EH (cell line): ENCODE results near the gene RIMKLA.

Experiments used
- DNase-seq: peaks from one replicate; pipeline ENCODE4 v3.0.0-alpha.2; 2015; ENCODE audit warnings: low read depth

Gene RIMKLA

DNA sequence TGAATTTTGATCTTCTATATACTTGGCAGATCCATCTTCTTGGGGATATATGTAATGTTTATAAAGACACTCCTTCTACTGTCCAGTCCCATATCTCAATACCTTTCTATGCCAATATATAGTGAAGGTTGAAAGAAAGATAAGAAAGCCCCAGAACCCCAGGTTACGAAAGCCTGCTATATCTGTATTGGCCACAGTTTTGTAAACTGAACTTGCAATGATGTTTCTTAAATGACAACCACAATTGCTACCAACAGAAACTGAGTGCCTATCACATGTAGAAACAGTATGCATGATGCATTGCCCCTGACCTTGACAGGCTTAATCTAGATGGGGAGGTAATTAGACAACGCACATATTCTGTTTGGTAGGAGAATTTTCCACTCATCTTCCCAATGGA lies 7.8 kb upstream of the RIMKLA start:
- no peak for DNase-seq

DNA sequence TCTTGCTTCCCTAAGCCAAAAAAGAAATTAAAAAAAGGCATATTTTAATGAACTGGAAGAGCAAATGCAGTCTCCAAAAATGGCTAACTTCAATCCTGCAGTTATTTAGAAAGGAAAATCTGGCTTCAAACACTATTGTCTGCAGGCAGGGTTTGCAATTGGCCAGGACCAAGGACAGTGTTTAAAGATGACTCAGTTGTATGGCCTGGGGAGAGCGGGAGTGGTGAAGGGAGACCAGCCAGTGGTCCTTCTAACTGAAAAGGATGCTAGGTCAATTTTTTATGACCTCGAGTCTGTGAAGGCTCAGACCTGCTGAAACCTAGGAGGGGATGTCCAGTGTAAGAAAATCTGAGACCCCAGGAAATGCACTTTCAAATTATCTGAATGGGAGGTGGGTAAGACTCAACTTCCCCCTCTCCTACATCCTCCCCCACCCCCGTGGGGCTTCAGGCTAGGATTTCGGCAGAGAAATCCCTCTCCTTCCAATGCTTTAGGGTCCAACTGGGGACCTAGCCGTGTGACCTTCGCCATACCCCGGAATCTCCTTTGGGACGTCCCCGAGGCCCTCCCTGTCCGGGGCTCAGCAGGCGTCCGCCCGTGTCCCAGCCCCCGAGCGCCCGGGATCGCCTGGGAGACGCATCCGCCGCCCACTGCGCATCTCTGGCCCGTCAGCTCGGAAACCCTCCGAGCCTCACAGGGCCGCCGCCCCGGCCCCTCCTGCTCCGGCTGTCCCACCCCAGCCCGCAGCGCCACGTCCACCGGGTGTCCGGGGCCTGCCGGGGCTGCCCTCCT lies 602 bp upstream of the RIMKLA start:
- DNase-seq: peak; percentile 50

DNA sequence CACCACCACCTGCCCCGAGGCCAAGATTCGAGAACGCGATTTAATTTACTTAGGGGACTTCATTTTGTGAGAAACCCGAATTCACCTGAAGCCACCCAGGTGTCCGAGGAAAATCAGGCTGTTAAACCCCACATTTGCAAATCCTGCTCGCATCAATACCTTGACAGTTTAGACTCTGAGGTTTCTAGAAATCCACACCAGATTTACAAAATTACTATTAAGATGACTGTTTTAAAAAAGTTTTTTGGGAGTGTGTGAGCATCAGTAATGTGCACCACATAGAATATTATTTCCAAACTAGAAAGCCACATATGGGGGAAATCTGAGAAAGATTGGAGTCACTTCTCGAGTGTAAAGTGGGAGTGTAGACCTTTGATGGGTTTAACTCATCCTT lies 685 bp downstream of the RIMKLA start:
- no peak for DNase-seq

DNA sequence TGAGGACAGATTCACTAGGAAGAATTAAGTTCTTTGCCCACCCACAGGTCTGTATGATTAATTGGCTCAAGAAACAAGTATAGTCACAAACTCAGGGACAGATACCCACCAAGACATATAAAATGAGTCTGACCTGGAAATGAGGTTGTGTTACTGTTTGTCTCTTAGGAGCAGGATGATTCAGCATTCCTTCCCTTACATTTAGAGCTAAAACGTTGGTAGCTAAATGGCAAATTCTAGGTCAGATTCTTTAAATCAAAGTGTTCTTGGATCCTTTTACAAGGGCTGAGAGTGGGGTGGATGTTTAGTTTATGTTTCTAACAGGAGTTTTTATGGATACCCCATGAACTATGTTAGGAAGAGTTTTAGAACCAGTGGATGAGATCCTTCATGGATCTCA lies 4.7 kb downstream of the RIMKLA start:
- DNase-seq: peak; percentile 18

GRCh38 chr1:42386051-42386450 lies 5.5 kb downstream of the RIMKLA start:
- no peak for DNase-seq

DNA sequence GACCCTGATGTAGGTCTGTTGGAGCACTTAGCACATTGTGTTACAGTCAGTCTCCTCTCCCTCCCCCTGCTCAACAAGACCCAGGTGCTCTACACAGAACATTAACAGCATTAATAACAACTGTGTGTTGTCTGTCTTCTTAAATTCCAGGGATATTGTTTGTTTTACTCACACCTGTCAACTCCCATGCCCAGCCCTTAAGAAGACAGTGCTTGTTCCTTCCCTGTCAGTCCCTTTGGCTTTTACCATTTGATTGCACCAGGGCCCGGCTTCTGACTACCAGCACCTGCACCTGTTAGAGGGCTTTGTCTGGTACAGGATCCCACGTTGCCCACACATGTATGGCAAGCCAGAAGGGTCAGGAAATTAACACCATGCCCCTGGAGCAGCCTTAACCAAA lies 11.7 kb downstream of the RIMKLA start:
- DNase-seq: no peak

DNA sequence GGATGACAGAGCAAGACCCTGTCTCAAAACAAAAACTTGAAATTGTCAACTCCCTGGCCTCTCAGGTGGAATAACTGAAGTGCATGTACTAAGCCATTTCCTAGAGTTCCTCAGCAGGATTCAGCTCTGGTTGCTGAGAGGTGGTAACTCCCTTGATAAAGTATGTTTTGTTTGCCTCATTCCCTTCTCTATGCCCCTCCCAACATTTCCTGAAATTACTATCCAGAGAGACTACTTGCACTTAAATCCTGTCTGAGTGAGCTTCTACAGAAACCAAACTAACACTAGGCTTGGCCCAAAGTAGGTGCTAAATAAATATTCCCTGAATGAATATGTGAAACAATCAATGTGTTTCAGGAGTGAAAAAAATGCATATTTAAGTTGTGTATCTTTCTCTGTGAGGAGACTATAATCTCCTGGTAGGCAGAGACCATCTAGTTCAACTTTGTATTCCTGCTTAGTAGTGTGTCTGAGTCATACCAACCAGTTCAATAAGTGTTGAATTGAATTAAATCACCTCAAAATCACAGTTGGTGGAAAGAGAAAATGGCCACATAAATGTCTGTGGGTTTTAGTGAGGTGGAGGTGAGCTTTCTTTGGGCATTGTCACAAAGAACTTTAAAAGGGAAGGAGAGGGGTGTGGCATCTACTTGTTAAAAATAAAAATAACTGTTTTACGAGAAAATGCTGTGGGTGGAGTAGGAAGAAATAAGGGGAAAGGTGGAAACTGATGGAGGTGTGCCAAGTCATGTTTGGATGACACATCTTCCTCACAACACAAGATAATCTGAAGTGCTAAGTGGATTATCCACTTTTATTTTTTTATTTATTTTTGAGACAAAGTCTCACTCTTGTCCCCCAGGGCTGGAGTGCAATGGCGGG lies 12.6 kb downstream of the RIMKLA start:
- DNase-seq: no peak

GRCh38 chr1:42399315-42400100 lies 18.9 kb downstream of the RIMKLA start:
- DNase-seq: no peak

DNA sequence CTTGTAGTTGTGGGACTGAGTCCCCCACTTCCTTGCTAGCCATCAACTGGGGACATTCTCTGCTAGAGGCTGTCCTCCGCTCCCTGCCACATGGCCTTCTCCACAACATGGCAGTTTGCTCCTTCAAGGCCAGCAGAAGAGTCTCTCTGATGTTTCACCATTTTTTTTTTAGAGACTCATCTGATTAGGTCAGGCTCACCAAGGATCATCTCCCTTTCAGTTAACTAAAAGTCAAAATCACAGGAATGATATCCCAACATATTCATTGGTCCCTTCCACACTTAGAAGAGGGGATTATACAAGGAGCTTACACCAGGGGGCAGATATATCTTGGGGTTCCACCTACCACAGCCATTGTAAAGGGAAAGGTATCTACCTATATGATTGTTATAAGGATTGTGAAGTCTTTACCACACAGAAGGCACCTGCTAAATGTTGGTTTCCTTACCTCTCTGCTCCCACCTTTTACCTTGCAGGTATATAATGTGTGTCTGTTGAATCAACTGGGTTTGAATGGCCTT lies 23.3 kb downstream of the RIMKLA start:
- no peak for DNase-seq

DNA sequence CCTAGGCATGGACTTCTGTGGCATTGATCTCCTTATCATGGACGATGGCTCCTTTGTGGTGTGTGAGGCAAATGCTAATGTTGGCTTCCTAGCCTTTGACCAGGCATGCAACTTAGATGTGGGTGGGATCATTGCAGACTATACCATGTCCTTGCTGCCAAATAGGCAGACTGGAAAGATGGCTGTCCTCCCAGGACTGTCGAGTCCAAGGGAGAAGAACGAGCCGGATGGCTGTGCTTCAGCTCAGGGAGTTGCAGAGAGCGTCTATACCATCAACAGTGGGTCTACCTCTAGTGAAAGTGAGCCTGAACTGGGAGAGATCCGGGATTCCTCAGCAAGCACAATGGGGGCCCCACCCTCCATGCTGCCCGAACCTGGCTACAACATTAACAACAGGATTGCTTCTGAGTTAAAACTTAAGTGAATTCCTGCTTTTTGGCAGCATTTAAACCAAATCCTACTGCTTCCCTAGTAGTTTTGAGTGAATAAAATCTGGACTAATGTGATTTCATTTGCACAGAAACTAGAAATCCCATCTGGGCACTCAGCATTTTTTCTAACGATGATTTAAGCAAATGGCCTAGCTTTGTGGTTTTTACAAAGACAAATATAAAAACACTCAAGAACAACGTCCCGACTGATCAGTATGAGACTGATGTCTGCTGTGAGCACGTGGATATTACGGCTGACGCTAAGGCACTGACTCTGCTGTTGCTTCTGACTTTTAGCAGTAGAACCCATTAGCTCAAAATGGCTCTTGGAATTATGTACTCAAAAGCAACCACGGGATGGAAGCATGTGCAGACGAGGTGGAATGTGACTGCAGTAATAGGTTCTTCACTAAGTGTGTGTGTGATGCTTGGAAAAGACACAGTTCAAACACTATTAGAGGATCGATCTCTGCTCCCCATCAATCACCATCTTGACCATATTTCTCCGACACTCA lies 34.2 kb downstream of the RIMKLA start:
- DNase-seq: no peak

GRCh38 chr1:42417166-42417565 lies 36.6 kb downstream of the RIMKLA start:
- no peak for DNase-seq

- DNase-seq: no peak
These were observed 37.9 kb downstream of the RIMKLA start for GRCh38 chr1:42418516-42418915.

- no peak for DNase-seq
These were observed 38.7 kb downstream of the RIMKLA start for GRCh38 chr1:42419126-42419821.

DNA sequence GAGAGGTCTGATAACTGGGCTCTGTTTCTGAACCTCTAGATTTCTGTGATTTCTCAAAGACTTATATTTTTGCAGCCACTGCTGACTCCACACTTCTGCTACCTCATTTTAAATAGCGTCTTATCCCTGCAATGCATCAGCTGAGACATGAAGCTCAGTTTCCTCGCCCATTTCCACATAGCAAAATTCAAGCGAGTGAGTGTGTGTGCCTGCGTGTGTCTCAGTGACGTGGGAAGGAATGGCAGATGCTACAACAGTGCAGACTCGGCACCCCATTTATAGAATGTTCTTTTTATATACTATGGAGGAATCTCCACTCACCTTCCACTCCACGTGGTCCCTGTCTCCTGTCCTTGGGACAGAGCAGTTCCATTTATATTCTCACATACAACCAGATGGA lies 39.5 kb downstream of the RIMKLA start:
- DNase-seq: no peak

DNA sequence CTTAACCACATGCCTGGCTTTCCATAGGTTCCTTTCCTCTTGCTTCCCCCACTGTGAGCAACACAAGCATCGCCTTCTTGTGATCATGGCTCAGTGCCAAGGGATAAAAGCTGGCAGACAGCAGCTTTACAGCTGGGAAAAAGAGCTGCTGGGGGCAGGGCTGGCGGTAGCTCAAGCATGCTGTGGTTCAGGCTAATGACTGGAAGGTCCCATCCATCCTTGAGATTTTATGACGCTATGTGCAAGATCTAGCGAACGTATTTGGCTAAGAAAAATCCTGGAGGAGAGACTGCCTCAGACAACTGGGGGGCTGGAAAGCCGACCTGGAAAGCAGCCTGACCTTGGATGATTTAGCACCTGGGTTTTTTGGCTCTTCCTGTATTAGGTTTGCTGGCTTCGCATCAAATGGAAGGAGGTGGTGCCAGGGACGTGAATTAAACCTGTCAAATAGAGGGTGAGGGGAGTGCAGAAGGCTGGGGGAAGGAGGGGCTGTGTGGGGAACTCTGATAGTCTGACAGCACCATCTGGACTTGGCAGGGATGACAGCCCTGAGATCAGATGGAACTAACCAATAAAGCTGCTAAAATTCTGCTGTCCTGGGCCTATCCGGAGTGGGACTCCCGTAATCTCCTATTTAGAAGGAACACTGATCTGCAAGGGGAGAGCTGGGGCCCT lies 40.5 kb downstream of the RIMKLA start:
- peak; percentile 82 for DNase-seq

GRCh38 chr1:42422737-42423136 lies 42.1 kb downstream of the RIMKLA start:
- no peak for DNase-seq

DNA sequence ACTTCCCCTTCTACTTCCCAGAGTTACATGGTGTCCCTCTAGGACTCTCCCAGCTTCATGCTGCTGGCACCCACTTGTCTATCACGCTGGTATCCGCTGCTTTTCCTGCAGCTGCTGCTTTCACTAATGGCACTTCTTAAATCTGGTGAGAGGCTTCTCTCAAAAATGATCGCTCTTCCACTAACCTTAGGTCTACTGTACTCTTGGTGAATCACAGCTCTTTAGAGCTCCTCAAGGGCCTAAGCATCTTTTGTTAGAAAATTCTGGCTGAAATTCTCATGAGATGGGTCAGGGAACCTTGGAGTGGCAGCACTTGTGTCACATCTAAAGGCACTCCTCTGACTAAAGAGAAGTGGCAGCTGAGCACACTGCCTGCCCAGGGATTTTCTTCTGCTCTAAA lies 43.1 kb downstream of the RIMKLA start:
- DNase-seq: no peak

DNA sequence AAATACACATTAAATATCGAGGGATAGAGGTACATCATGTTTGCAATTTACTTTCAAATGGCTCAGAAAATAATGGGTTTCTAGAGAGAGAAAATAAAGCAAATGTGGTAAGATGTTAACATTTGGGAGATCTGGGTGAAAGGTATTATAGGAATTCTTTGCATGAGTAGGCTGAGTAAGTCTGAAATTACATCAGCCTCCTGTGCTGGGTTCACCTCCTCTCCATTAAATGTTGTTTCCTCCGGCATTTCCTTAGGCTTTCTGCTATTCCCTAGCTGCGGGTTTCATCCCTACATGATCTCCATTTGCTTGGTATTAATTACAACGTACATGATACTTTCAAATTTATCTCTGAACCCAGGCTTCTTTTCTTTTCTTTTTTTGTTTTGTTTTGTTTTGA lies 43.6 kb downstream of the RIMKLA start:
- DNase-seq: peak; percentile 17

DNA sequence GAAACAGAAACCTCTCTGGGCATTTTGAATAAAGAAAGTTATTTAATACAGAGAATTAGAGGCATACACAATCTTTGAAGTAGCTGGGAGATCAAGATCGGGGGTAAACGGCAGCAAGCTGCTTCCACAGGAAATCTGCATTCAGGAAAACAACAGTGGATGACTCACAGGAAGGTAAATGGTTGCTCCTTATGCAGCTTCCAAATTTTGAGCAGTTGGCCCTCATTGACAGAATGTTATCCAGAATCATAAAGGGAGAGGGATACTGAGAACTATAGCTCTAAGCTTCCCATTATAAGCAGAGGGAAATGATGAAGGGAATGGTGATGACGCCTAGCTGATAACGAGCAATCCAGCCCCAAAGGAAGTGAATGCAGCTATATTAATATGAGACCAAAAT lies 46.6 kb downstream of the RIMKLA start:
- no peak for DNase-seq

- DNase-seq: peak; percentile 30
These were observed 49.0 kb downstream of the RIMKLA start for GRCh38 chr1:42429603-42430002.
